Effector CD8-positive, alpha-beta T cell (primary cell): ENCODE measurements around the gene LIPG.

ENCODE experiments used
- DNase-seq: peaks from one replicate; lab custom pipeline; 2025; lab: John Stamatoyannopoulos, UW

LIPG gene

DNA sequence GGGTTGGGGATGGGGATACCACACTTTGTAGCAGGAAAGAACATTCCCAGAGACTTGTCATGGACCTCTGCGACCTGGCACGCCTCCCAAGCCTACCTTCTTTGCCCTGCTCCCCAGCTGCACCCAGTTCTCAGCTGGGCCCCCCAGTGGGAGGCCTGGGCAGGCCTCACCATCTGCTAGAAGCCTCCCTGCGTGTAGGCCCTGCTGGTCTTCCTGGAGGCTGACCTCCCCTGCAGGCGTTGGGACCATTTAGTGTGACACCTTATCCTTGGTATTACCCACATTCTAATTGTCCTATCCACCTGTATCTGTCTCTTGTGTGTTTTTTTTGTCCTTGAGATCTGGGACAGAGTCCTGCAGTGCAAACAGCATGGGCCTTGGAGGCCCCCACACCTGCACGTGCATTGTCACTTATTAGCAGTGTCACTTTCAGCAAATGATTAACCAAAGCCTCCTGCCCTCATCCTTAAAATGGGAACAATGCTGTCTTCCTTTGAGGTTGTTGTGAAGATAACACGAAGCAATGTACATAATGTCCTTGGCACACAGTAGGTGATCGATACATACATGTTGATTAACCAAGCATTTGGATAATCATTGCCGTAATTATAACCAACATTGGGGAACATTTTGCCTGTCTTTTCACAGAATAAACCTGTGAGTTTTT is 77.2 kb downstream of the LIPG start:
- DNase-seq: no peak

DNA sequence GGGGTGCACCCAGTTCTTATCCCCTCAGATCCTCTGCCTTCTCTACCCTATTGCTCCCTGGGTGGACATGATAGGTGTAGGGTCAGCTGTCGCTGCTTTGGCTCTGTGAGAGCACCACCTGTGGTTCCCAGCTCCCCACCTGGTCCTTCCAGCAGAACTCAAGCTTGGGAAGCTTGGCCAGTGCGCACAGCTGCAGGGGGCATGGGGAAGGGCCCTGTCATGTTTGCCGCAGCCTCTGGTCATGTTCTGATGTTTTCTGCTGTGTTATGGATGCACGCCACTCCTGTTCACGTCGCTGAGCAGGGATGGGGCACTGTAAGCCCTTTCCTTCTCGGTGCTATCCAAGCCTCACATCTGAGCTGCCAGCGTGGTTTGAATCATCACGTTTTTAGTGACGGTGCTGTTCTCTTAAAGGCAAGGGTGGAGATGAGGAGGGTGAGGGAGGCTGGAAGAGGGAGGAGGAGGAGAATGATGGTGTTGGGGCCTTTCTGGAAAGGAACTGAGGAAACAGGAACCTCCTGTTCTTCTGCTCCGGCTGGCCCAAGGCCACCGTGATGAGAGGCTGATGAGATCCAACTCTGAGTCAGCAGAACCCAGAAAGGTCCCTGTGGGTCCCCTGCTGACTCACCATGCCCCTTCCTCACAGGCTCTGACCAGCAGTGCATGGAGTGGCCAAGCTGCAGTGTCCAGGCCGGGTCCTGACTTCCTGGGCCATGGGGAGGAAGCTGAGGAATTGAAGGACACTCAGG is 78.0 kb downstream of the LIPG start:
- no peak for DNase-seq

DNA sequence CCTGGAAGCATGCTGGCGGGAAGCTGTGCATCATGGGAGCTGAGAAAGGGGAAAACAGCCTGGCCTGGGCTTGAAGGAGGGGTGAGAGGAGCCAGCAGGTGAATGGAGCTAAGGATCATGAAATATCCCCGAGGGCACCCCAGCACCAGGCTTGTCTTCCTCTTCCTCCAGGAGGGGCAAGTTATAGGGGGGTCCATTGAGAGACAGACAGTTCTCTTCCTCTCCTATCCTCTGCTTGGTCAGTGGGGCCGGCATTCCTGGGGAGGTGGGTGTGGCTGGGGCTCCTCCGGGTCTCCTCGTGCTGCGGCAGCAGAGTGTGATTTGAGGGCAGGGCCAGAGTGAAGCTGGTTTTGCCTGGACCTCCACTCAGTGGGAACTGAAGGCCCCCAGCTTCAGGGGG is 78.9 kb downstream of the LIPG start:
- DNase-seq: no peak

DNA sequence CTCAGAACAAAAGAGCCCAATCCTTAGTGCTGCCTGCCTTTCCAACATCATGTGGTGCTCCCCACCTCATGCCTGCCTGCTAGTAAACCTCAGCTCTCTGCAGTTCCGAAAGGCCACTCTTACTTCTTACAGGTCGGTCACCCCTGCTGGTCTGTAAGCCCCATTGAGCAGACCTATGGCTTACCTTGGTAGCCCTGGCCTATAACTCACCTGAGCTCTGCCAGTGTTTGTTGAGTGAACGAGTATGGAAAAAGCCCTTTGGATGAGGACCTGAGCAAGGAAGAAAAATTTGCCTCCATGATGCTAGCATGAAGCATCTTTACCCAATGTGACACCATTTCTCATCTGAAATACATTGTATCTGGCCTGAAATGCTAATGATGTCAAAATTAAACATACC is 83.3 kb downstream of the LIPG start:
- no peak for DNase-seq

DNA sequence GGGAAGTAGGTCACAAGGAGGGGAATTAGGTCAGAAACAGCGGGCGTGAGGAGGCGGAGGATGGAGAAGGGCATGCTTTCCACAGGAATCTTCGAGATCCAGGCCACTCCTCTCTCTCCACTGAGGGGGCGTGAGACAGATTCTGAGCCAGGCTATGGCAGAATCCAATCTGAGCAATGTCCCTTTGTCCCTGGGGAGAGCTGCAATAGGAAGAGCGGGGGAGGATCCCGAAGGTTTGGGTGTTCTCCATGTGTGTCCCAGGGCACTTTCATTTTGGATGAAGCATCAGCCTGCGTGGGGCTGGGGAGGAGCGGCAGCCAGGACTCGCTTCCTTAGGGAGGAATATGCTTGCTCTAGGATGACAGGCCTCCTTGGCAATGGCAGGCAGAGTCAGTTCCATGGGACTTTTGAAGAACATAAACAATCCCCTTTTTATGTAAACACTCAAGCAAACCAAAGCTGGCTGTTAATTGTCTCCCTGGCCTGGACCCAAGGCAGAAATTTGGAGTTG is 84.0 kb downstream of the LIPG start:
- no peak for DNase-seq

DNA sequence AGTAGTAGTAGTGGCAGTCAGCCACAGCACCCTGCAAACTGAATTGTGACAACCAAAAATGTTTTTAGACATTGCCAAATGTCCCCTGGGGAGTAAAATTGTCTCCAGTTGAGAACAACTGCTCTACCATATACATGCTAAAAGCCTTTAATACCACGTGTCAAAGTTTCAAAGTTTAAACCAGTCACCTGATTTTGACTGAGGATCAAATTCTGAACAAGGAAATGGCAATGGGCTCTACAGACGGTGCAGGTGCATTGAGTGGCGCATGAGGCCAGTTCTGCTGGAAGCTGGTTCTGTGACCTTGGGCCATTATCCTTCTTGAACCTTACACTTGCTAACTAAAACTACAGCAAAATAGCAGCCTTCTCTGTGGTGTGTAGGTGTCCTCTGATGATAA is 85.0 kb downstream of the LIPG start:
- no peak for DNase-seq

DNA sequence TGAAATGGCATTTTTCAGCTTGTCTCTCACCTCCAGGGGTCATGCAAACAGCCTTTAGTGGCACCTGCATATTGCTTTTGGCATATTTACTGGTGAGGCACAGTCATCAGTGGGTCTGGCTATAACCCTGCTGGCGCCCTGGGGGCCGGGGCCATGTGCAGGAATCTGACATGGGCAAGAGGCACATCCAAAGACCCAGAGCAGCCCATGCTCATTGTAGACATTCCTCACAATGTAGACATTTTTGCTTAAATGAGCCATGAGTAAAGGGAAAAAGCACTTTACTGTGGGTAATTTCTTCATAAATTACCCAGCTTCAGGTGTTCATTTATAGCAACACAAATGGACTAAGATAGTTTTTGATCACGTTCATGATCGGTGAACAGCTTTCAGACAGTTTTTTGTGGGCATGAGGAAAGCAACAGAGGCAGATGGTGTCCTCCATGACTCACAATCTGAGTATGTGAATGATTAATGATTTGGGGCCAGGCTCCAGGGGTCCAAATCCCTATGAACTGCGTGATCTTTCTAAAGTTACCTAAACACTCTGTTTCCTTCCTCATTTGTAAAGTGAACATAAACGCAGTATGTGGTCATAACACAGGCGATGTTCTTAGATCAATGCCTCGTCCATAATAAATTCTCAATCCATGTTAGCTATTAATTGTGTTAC is 85.8 kb downstream of the LIPG start:
- DNase-seq: no peak

GRCh38 chr18:49648326-49648725 is 86.5 kb downstream of the LIPG start:
- DNase-seq: no peak
